ENCODE measurements around the gene CNTNAP2.
"Not testable (repeated sequence)": the region's sequence is repeated elsewhere in the genome, so short reads cannot be mapped to it uniquely, and the experiment has no call there.

Gene CNTNAP2

GRCh38 chr7:146214842-146215241 lies 98.2 kb downstream of the CNTNAP2 start:
- no peak overlapping the region for H3K4me3 ChIP-seq (replicated peaks; ENCODE audit: low read depth, low read length)
- DNase-seq (ENCODE audit: extremely low read depth, low read depth) = no peak
- TF ChIP-seq CTCF (IDR thresholded peaks at IDR 0.05; ENCODE audit: low read depth, low read length, missing control alignments) = no peak

- no peak for DNase-seq (ENCODE audit: extremely low read depth, low read depth)
- no peak for TF ChIP-seq CTCF (IDR thresholded peaks at IDR 0.05; ENCODE audit: low read depth, low read length, missing control alignments)
- H3K4me3 ChIP-seq (replicated peaks; ENCODE audit: low read depth, low read length) = no peak overlapping the region
Observed at GRCh38 chr7:146216396-146217041, 99.9 kb downstream of the CNTNAP2 start.

GRCh38 chr7:146223851-146224250 lies 107.2 kb downstream of the CNTNAP2 start:
- no peak for DNase-seq (ENCODE audit: extremely low read depth, low read depth)
- no peak for TF ChIP-seq CTCF (IDR thresholded peaks at IDR 0.05; ENCODE audit: low read depth, low read length, missing control alignments)

GRCh38 chr7:146232604-146233003 lies 116.0 kb downstream of the CNTNAP2 start:
- no peak overlapping the region for H3K4me3 ChIP-seq (replicated peaks; ENCODE audit: low read depth, low read length)
- no peak for TF ChIP-seq CTCF (IDR thresholded peaks at IDR 0.05; ENCODE audit: low read depth, low read length, missing control alignments)
- no peak for DNase-seq (ENCODE audit: extremely low read depth, low read depth)

More at GRCh38 chr7:146223851-146224250, 107.2 kb downstream of the CNTNAP2 start:
- H3K4me3 ChIP-seq (replicated peaks; ENCODE audit: low read depth, low read length) = no peak overlapping the region

- no peak overlapping the region for H3K4me3 ChIP-seq (replicated peaks; ENCODE audit: low read depth, low read length)
- no peak for DNase-seq (ENCODE audit: extremely low read depth, low read depth)
- TF ChIP-seq CTCF (IDR thresholded peaks at IDR 0.05; ENCODE audit: low read depth, low read length, missing control alignments) = no peak
Observed at GRCh38 chr7:146235195-146235594, 118.6 kb downstream of the CNTNAP2 start.

- TF ChIP-seq CTCF (IDR thresholded peaks at IDR 0.05; ENCODE audit: low read depth, low read length, missing control alignments) = no peak
- H3K4me3 ChIP-seq (replicated peaks; ENCODE audit: low read depth, low read length) = no peak overlapping the region
- no peak for DNase-seq (ENCODE audit: extremely low read depth, low read depth)
Observed at GRCh38 chr7:146242661-146243060, 126.1 kb downstream of the CNTNAP2 start.

GRCh38 chr7:146247991-146248390 lies 131.4 kb downstream of the CNTNAP2 start:
- DNase-seq (ENCODE audit: extremely low read depth, low read depth); H3K4me3 ChIP-seq (replicated peaks; ENCODE audit: low read depth, low read length): not testable (repeated sequence)

- H3K4me3 ChIP-seq (replicated peaks; ENCODE audit: low read depth, low read length); DNase-seq (ENCODE audit: extremely low read depth, low read depth): not testable (repeated sequence)
Observed at GRCh38 chr7:146248744-146249143, 132.1 kb downstream of the CNTNAP2 start.
